GM21723 (cell line): Measurements from ENCODE around the gene SAMD14.

Experiments
- ATAC-seq: cut with Tn5 transposase; IDR thresholded peaks from one replicate; pipeline ENCODE4 v1.9.1; 2021; ENCODE audit warnings: mild to moderate bottlenecking, moderate library complexity; ENCODE audit not compliant: unreplicated experiment

The SAMD14 gene

GRCh38 chr17:50114849-50115357 lies 15.1 kb downstream of the SAMD14 start:
- no peak for ATAC-seq

- ATAC-seq = no peak
Measured at GRCh38 chr17:50114401-50114800, 15.6 kb downstream of the SAMD14 start.

DNA sequence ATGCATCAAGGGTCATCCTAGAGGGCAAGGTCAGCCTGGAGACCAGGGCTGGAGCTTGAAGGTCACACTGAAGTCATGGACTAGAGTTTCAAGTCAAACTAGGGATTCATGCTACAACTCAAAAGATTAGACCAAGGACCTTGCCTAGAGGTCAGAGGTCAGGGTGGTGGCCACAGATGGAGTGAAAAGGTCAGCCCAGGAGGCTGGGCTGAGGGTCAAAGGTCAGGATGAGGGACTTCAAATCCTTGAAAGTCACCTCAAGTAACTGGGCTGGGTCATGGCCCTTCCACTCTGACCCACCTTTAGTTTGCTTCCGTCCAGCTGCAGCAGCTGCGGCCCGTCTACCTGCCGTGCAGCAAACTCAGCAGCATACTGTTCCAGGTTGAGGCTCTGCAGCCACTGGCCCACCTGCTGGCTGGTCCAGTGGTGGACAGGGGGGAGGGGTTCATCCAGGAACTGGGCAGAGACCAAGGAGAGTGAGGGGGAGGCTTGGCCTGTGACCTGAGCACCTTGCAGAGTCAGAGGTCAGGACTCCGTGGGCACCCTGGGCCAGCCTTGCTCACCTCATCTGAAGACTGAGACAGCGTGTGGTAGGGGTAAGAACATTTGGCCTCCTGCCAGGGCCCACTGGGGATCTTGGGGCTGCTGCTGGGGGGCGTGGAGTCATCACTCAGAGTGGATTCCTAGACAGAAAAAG lies 16.2 kb downstream of the SAMD14 start:
- ATAC-seq = no peak

DNA sequence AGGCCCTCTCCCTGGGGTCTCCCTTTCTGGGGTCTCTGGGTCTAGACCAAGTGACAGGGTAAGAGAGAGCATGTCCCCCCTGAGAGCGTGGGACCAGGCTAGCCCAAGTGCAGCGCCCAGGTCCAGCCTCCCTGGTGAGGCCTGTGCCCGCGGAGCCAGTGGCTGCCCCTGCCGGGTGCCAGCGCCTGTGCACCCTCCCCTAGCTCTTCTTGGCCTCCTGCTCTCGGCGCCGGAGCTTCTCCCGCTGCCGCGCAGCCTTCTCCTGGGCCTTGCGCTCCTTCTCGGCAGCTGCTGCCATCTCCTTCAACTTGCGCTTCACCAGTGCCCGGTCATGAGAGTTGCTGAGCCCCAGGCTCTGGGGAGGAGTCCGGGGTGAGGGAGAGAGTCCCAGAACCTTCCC lies 17.3 kb downstream of the SAMD14 start:
- no peak for ATAC-seq

- no peak for ATAC-seq
Measured at GRCh38 chr17:50111673-50112655, 18.0 kb downstream of the SAMD14 start.

DNA sequence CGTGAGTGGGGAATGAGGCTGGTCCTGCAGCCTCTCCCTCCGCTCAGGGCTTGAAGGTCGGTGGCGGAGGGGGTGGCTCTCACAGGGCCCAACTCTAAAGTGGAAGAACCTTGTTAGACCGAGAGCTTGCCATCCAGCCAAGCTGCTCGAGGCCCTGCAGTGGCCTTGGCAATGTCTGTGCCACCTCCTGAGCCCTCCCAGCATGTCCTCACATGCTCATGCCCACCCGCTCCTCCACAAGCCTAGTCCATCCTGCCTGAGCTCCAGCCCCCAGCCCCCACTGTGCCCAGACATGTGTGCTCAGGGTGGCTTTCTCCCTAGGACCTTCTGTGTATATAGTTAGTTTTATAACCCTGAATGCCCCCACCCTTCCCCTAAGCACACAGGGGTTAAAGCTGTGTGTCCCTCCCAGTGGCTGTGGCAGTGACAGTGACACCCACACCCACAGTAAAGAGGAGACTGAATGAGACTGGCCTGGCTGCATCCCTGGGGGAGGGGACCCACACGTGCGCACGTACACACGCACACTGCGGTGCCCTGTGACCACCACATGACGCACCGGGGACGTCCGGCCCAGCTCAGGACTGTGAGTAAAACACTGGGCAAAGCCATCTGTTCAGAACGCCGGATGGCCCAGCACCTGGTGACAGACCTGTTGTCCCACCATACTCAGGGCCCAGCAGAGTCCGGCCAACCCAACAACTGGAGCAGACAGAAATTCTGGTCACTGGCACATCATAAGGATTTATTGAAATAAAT lies 19.2 kb downstream of the SAMD14 start:
- ATAC-seq = no peak

- no peak for ATAC-seq
Measured at GRCh38 chr17:50109785-50110184, 20.2 kb downstream of the SAMD14 start.

DNA sequence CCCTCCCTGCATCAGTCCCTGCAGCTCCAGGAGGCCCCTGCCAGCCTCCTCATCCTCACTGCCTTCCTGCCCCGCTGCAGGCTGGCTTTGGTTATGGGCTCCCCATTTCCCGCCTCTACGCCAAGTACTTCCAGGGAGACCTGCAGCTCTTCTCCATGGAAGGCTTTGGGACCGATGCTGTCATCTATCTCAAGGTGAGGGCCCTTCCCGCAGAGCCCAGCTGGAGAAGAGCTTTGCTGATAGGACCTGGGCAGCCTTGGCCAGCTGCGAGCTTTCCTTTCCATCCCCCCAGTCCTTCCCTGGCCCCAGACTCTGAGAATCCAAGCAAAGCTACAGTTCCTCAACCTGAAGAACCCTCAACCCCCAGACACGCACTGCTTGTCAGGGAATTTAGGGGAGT lies 20.8 kb downstream of the SAMD14 start:
- no peak for ATAC-seq

GRCh38 chr17:50108556-50108955 lies 21.4 kb downstream of the SAMD14 start:
- ATAC-seq = no peak

DNA sequence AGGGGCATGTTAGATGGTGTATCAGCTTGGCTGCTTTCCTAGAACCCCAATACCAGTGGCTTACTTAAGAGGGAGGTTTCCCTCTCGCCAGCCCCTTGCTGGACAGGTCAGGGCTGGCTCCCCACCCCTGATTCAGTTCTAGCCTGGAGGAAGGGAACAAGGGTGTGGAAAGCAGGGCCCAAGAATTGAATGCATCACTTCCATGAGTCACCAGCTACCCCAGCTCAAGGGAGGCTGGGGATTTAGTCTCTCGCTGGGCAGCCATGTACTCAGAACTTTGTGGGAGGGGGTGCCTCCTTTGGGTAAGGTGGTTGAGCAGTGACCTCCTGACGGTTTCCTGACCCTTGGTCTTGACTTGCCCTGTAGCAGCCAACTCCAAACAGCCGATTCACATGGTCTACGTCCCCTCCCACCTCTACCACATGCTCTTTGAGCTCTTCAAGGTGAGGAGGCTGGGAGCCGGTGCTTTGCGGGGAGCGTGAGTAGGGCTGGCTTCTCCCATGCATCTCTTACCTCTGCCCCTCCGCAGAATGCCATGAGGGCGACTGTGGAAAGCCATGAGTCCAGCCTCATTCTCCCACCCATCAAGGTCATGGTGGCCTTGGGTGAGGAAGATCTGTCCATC lies 22.1 kb downstream of the SAMD14 start:
- ATAC-seq = no peak

DNA sequence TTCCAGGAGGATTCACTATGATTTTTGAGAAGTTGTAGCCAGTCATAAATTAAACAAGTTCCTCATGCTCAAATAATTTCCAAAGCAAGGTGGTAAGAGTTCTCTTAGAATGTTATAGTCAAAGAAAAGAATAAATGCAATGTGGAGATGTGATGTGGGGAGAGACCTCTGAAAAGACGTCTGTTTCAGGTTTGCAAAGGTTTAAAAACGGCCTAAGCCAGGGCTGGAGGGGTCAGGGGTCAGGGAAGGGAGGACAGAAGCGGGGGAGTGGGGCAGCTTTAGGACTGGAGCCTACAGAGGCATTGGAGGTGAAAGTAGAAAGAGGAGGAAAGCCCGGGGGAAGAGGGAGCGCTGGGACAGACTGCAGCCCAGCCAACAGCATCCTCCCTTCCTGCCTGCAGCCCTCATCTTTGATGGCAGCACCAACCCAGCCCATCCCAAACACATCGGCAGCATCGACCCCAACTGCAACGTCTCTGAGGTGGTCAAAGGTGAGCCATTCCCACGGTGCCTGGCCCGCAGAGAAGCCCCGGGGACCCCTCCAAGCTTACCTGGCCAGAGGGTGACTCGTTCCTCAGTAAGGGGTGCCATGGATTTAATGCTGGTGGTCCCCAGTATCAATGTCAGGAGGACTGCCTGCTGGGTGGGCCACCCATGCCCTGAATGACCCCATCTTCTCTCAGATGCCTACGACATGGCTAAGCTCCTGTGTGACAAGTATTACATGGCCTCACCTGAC lies 23.4 kb downstream of the SAMD14 start:
- no peak for ATAC-seq

- ATAC-seq = no peak
Measured at GRCh38 chr17:50105811-50106210, 24.1 kb downstream of the SAMD14 start.

- ATAC-seq = no peak
Measured at GRCh38 chr17:50103941-50104340, 26.0 kb downstream of the SAMD14 start.

DNA sequence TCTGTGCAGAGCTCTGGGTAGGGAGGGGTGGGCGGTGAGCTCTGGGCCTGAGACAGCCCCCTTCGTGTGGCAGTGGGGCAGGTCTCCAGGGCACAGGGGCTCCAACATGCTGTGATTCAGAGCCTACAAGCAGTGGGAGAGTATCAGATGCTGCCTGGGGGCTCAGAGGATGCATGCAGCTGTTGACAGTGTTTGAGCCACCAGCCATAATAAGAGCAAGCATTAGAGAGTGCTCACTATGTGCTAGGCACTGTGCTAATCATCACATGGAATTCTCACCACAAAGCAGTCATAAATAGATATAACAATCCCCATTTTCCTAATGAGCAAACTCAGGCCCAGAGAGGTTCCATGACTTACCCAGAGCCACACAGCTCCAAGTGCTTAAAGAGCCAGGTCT lies 26.7 kb downstream of the SAMD14 start:
- no peak for ATAC-seq

GRCh38 chr17:50102164-50102991 lies 27.6 kb downstream of the SAMD14 start:
- no peak for ATAC-seq

DNA sequence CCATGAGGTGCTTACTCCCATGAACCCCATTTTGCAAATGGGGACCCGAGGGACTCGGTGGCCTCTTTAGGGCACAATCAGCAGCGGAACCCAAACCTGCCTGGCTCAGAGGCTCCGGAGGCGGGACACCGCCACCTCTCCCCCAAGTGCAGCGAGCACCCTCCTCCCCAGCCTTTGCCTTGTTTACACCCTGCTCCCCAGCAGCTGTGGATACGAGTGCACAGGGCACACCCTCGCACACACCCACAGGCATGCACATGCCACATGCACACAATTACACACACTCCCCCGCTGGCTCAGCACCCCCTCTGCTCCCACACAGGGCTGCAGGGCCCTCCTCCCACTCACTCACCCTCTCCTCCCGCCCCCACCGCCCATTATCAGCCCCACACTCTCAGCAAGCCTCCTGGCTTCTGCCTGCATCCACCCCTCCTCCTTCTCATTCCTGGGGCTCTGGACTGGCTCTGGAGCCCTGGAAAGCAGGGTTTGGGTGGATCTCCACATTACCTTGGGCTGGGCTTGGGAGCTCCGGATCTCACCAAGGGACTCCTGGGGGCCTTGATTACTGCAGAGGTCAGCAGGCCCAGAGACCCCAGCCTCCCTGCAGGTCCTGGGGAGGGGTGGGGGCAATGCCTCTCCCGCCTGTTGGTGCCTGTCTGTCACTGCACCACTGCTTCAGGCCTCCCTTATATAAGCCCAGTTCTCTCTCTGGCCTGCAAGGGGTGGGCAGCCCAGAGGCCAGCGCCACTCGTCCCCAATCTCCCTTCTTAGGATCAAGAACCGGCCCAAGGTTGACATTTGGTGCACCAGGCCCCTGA lies 28.4 kb downstream of the SAMD14 start:
- no peak for ATAC-seq

DNA sequence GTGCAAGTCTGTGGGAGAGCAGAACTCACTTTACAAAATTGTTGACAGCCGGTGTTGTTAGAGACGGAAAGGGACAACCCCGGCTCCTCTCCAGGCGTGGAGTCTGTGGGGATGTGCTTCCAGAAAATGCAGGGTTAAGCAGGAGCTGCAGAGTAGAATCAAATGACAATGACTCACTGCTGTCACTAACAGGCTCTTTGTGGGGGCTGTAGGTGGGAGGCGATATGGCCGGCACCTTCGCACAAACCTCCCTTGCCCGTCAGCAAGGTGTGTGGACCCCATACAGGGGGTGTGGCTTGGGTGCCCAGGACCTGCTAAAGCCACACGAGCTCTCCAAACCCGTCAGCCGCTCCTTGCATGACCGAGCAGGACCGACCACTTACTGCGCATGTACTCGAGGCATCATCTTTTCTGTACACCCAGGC lies 29.0 kb downstream of the SAMD14 start:
- ATAC-seq = no peak

DNA sequence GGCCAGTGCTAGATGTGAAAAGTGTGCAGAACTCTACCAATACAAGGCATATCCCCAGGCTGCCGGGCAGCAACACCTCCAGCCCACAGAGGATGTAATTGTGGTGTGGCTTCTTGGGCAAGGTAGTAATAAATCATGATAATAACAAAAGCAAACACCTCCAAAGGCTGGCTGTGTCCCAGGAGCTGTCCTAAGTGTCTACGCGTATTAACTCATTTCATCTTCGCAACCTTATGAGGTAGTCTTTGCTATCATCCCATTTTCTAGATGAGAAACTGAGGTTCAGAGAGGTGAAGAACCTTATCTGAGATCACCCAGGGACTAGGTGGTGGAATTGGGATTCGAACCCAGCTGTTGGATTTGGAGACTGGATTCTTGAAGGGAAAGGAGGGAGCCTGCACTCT lies 29.5 kb downstream of the SAMD14 start:
- ATAC-seq = no peak
